HepG2 (cell line): Measurements from ENCODE around the gene DAD1. TPM values are rescaled to one million over a fixed set of nuclear protein-coding genes. Genes with fewer than 3 reads are reported as not detected.

Experiments
- ATF7 ChIP-seq, 2 experiments: fragments of 450-650 bp in 1 of 2; sonication (generic) in 1 of 2; formaldehyde crosslinking in 1 of 2; IDR thresholded peaks; 2 replicates each; pipeline versions ENCODE4 v1.4.0 to v1.6.1; 2016 to 2020; ENCODE audit warnings: antibody characterized with exemption in 1 of 2, mild to moderate bottlenecking in 1 of 2, missing genetic modification reagents in 1 of 2
- CREB1 ChIP-seq, 2 experiments: fragments of 450-650 bp in 1 of 2; IDR thresholded peaks; 2 replicates each; pipeline ENCODE4 v1.6.1; 2016 to 2017; ENCODE audit warnings: control low read depth in 1 of 2, mild to moderate bottlenecking in 1 of 2, missing compliant biosample characterization in 1 of 2, missing genetic modification characterization in 1 of 2
- FOXO1 ChIP-seq: sonication (generic); formaldehyde crosslinking; IDR thresholded peaks from 2 replicates; pipeline ENCODE4 v1.4.0; 2020; ENCODE audit warnings: missing genetic modification reagents
- HNRNPLL ChIP-seq: fragments of 200-400 bp; formaldehyde crosslinking; IDR thresholded peaks from 2 replicates; pipeline ENCODE4 v1.6.1; 2017; ENCODE audit warnings: mild to moderate bottlenecking, low read depth, low read length; ENCODE audit not compliant: poor library complexity, severe bottlenecking
- HOXA7 ChIP-seq: sonication (generic); formaldehyde crosslinking; IDR thresholded peaks from 2 replicates; pipeline ENCODE4 v1.8.1; 2022; ENCODE audit warnings: mild to moderate bottlenecking, missing genetic modification reagents, moderate library complexity
- HOXA9 ChIP-seq: sonication (generic); formaldehyde crosslinking; IDR thresholded peaks from 2 replicates; pipeline ENCODE4 v1.8.1; 2022; ENCODE audit warnings: missing genetic modification reagents, mild to moderate bottlenecking, moderate library complexity, borderline replicate concordance
- IRX3 ChIP-seq: sonication (generic); formaldehyde crosslinking; IDR thresholded peaks from 2 replicates; pipeline ENCODE4 v1.8.1; 2023; ENCODE audit warnings: mild to moderate bottlenecking, low read depth, missing genetic modification reagents, borderline replicate concordance
- MBNL3 ChIP-seq: fragments of 250-450 bp; sonication (Bioruptor Pico); conservative IDR thresholded peaks from 2 replicates; pipeline ENCODE4 v1.8.0; 2022; ENCODE audit warnings: mild to moderate bottlenecking, inconsistent platforms
- MEF2D ChIP-seq: sonication (generic); formaldehyde crosslinking; IDR thresholded peaks from 2 replicates; pipeline ENCODE4 v1.5.1; 2020; ENCODE audit warnings: mild to moderate bottlenecking, missing genetic modification reagents
- NCOA5 ChIP-seq: sonication (generic); formaldehyde crosslinking; IDR thresholded peaks from 2 replicates; pipeline ENCODE4 v1.4.0; 2020; ENCODE audit warnings: missing genetic modification reagents
- ONECUT2 ChIP-seq: sonication (generic); formaldehyde crosslinking; IDR thresholded peaks from 2 replicates; pipeline ENCODE4 v1.4.0; 2020; ENCODE audit warnings: missing genetic modification reagents
- PHB2 ChIP-seq: fragments of 450-650 bp; IDR thresholded peaks from 2 replicates; pipeline ENCODE4 v1.6.1; 2018; ENCODE audit not compliant: partially characterized antibody
- RBAK ChIP-seq: sonication (generic); formaldehyde crosslinking; IDR thresholded peaks from 2 replicates; pipeline ENCODE4 v1.5.1; 2020; ENCODE audit warnings: mild to moderate bottlenecking, missing genetic modification reagents
- RELA ChIP-seq: sonication (generic); formaldehyde crosslinking; IDR thresholded peaks from 2 replicates; pipeline ENCODE4 v1.4.0; 2020; ENCODE audit warnings: missing genetic modification reagents
- SMAD1 ChIP-seq: sonication (generic); formaldehyde crosslinking; IDR thresholded peaks from 2 replicates; pipeline ENCODE4 v1.4.0; 2020; ENCODE audit warnings: missing genetic modification reagents, low read depth, mild to moderate bottlenecking, borderline replicate concordance
- ZBTB21 ChIP-seq: sonication (generic); formaldehyde crosslinking; IDR thresholded peaks from 2 replicates; pipeline ENCODE4 v1.4.0; 2020; ENCODE audit warnings: missing genetic modification reagents
- ZNF101 ChIP-seq: sonication (generic); formaldehyde crosslinking; IDR thresholded peaks from 2 replicates; pipeline ENCODE4 v1.4.0; 2020; ENCODE audit warnings: mild to moderate bottlenecking, low read depth, missing genetic modification reagents, borderline replicate concordance
- ZNF430 ChIP-seq: sonication (generic); formaldehyde crosslinking; IDR thresholded peaks from 2 replicates; pipeline ENCODE4 v1.9.0; 2021; ENCODE audit warnings: mild to moderate bottlenecking, missing genetic modification reagents
- ZNF839 ChIP-seq: sonication (generic); formaldehyde crosslinking; IDR thresholded peaks from 2 replicates; pipeline ENCODE4 v1.4.0; 2020; ENCODE audit warnings: missing genetic modification reagents, mild to moderate bottlenecking, borderline replicate concordance
- polyA plus RNA-seq, 8 experiments: library from polyadenylated mRNA; depleted of rRNA in 3 of 8; stranded (reverse) in 7 of 8; unstranded in 1 of 8; fragments of >200 nt; fragmentation: Illumina TruSeq in 4 of 8; extraction: Trizol in 4 of 8; gene quantifications; 2 replicates each; pipeline versions ENCODE4 v1.2.1 to v1.2.3, GENCODE V29; 2011 to 2016; ENCODE audit warnings: low read depth in 4 of 8, missing spikeins in 1 of 8, mixed read lengths in 1 of 8; ENCODE audit not compliant: insufficient read depth in 1 of 8
- total RNA-seq, 5 experiments: library from RNA; depleted of rRNA; stranded (reverse); fragments of >200 nt; fragmentation: Illumina TruSeq; extraction: Trizol; gene quantifications; 2 replicates each; pipeline ENCODE4 v1.2.3, GENCODE V29; 2016; ENCODE audit warnings: low read depth in 1 of 5
- TF ChIP-seq, protein P1 (sequence below): sonication (generic); formaldehyde crosslinking; IDR thresholded peaks from 2 replicates; pipeline ENCODE4 v1.4.0; 2020; ENCODE audit warnings: missing genetic modification reagents, mild to moderate bottlenecking, borderline replicate concordance
- TF ChIP-seq, protein P2 (sequence below): sonication (generic); formaldehyde crosslinking; IDR thresholded peaks from 2 replicates; pipeline ENCODE4 v1.4.0; 2020; ENCODE audit warnings: mild to moderate bottlenecking, missing genetic modification reagents
- TF ChIP-seq, protein P3 (sequence below): sonication (generic); formaldehyde crosslinking; IDR thresholded peaks from 2 replicates; pipeline ENCODE4 v1.8.1; 2023; ENCODE audit warnings: mild to moderate bottlenecking, missing genetic modification reagents

Gene DAD1
- total and polyA plus RNA-seq, 2 of the 13 experiments (the other 11 are each of a cell fraction or from before 2014, with no cell fraction given), result 558 to 626 TPM

DNA sequence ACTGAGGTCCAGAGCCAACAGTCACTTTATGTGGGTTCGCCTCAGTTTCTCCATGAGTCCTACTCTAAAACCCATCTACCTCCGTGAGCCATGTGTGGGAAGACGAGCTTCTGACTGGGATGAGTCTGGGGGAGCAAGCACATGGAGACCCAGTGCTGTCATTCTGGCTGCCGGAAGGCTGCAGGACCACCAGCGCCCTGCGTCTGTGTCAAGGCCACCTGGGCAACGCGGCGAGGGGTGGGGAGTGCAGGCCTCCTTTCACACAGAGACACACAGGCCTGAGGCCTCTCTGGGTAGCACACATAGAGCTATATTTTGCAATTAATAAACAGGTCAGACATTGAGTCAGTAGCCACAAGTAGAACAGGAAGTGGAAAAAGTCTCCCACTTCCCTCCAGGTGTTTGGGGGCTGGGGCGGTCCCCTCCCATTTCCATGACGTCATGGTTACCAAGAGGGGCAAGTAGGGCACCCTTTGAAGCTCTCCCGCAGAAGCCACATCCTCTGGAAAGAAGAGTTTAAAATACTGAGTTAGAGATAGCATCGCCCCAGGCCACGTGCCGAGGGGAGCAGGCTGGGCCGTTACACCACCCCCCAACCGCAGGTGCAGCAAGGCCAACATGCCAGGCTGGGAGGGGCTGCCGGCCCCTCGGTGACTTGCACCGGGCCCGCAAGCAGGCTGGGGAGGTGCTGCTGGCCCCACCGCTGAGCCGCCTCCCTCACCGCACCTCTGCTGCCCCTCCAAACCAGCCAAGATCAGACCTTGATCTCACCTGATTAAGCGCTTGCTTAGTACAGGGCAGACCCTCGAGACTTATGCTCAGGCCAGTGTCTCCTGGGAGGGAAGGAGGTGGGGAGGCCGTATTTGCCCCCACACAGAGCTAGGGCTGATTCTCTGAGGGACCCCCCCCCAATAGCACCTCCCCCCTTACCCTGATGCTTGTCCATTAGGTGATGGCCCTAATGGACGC lies 32.7 kb downstream of the DAD1 start (continued):
- TF ChIP-seq CREB1 (IDR thresholded peaks at IDR 0.05) (peak; percentile 98), CREB1 (CRISPR knock-in tag; IDR thresholded peaks at IDR 0.05) (no peak), ATF7 (IDR thresholded peaks at IDR 0.05) (peak; percentile 100), ATF7 (CRISPR knock-in tag; IDR thresholded peaks at IDR 0.05) (peak; percentile 78; the same call in 1 of the 2 replicates), RELA (no peak), IRX3 (CRISPR knock-in tag) (no peak), FOXO1 (CRISPR knock-in tag) (no peak; the same call in 1 of the 2 replicates), PHB2 (no peak), ZNF430 (CRISPR knock-in tag) (0 out of 2 replicates have a peak, but pooled peaks have one; percentile 14), HNRNPLL (no peak), MEF2D (CRISPR knock-in tag) (no peak; the same call in 1 of the 2 replicates), SMAD1 (CRISPR knock-in tag) (0 out of 2 replicates have a peak, but pooled peaks have one; percentile 30), HOXA9 (no peak), ONECUT2 (no peak), HOXA7 (CRISPR knock-in tag) (no peak), ZBTB21 (CRISPR knock-in tag) (peak; percentile 84), ZNF101 (CRISPR knock-in tag) (no peak), ZNF839 (CRISPR knock-in tag) (no peak), RBAK (no peak), MBNL3 (CRISPR knock-in tag) (no peak), NCOA5 (no peak)
- TF ChIP-seq, protein P1, sequence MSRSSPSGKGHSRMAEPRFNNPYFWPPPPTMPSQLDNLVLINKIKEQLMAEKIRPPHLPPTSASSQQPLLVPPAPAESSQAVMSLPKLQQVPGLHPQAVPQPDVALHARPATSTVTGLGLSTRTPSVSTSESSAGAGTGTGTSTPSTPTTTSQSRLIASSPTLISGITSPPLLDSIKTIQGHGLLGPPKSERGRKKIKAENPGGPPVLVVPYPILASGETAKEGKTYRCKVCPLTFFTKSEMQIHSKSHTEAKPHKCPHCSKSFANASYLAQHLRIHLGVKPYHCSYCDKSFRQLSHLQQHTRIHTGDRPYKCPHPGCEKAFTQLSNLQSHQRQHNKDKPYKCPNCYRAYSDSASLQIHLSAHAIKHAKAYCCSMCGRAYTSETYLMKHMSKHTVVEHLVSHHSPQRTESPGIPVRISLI, result 0 out of 2 replicates have a peak, but pooled peaks have one; percentile 21
- TF ChIP-seq, protein P2, sequence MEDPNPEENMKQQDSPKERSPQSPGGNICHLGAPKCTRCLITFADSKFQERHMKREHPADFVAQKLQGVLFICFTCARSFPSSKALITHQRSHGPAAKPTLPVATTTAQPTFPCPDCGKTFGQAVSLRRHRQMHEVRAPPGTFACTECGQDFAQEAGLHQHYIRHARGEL (CRISPR knock-in tag), result peak; percentile 38; the same call in 1 of the 2 replicates
- TF ChIP-seq, protein P3, sequence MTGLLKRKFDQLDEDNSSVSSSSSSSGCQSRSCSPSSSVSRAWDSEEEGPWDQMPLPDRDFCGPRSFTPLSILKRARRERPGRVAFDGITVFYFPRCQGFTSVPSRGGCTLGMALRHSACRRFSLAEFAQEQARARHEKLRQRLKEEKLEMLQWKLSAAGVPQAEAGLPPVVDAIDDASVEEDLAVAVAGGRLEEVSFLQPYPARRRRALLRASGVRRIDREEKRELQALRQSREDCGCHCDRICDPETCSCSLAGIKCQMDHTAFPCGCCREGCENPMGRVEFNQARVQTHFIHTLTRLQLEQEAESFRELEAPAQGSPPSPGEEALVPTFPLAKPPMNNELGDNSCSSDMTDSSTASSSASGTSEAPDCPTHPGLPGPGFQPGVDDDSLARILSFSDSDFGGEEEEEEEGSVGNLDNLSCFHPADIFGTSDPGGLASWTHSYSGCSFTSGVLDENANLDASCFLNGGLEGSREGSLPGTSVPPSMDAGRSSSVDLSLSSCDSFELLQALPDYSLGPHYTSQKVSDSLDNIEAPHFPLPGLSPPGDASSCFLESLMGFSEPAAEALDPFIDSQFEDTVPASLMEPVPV (CRISPR knock-in tag), result 0 out of 2 replicates have a peak, but pooled peaks have one; percentile 41
